ENCODE data around the gene AFAP1L1.

The AFAP1L1 gene

DNA sequence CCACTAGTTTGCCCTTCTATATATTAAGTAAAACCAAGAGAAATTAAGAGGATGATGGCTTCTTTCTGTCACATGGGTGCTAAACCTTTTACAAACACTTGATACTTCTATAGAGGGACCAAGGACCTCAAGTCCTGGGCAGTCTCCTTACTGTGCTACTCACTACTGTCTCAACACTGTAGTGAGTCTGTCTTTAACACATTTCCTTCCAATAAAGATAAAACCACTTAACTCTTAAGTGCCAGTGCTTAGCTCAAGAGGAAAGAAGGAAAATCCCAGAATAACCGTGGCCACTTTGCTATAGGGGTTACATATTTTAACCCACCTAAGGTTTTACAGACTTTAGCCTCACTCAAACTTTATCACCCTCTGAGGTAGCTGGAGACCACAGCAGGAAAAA is 69.3 kb downstream of the AFAP1L1 start:
- in situ Hi-C loops (cut with MboI; ENCODE audit: low sequenced_read_pairs), result no loop called here

DNA sequence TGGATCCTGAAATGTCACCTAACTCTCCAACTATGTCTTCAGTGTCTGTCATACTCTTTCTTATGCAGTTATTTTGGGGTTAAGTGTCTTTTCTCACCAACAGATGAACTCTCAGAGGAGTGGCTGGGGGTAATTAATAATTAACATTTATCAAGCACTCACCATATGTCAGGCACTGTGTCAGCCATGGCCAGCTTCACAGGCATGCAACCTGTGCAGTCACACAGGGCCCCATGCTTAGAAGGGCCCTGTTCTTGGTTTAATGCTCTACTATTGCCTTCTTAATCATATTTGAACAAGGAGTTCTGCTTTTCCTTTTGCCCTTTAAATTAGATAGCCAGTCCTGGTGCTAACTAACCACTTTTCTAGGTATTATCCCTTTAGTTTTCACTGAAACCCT is 70.2 kb downstream of the AFAP1L1 start:
- in situ Hi-C loops (cut with MboI; ENCODE audit: low sequenced_read_pairs), result no loop called here

DNA sequence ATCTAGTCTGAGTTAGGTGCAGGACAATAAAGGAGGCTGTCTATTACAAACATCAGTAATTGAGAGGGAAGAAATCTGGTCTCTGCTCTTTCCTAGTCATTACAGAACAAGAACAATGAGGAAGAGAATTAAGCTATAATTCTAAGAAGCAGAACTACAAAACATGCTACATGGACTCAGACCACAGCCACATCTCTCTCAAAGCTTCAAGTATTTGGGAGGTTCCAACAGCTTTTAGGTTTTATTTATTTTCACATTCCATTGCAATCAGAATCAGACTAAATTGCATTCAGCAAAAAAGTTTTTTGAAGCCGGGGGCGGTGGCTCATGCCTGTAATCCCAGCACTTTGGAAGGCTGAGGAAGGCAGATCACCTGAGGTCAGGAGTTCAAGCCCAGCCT is 72.5 kb downstream of the AFAP1L1 start:
- in situ Hi-C loops (cut with MboI; ENCODE audit: low sequenced_read_pairs), result no loop called here

DNA sequence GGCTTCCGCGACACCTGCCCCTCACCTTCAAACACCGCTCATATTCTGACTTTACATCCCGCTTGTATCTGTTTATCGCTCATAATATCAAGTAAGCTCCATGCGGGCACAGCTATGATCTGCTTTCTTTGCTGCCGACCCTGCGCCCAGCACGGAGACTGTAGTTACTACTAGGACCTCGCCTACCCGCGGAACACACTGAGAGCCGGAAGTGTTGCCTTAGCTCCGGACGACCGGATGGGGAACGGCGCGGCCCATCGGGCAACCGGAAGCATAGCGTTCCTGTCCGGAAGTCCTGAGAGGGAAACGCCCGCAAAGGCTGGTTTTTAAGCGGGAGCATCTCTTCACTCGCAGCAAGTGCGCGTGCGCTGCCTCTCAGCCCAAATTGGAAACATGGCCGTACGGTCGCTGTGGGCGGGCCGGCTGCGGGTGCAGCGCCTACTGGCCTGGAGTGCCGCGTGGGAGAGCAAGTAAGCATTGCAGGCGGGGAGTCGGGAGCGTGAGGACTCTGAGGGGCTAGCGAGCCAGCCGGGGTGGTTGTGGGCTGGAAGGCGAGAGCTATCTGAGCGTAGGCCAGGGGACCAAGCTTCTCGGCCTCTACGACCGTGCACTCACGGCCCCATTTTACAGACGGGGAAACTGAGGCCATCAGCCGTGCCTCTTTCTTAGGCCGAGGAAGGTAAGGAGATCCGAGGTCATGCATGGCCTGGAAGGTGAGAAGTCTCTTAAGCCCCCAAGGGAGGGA is 73.7 kb downstream of the AFAP1L1 start, which contains the start of gene GRPEL2:
GRPEL2 (plus strand) TSS at position 353 of the 745 bp plus-strand sequence; CDS start at position 394, 41 bp downstream.
- in situ Hi-C loops (cut with MboI; ENCODE audit: low sequenced_read_pairs), result no loop called here

DNA sequence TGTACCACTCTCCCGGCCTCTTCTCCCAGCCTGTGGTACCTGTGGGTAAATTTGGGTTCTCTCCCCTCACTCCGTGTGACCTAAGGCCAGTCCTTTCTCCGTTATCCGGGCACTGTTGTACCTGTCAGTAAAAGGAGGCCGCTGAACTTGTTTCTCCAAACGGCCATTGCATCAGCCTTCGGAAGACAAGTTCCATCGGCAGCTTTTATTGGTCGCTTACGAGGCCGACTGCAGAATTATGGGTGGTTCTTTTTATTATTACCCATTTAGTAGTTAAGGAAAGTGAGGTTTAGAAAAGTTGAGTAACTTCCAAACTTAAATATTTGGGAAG is 74.2 kb downstream of the AFAP1L1 start:
- in situ Hi-C loops (cut with MboI; ENCODE audit: low sequenced_read_pairs), result no loop called here

DNA sequence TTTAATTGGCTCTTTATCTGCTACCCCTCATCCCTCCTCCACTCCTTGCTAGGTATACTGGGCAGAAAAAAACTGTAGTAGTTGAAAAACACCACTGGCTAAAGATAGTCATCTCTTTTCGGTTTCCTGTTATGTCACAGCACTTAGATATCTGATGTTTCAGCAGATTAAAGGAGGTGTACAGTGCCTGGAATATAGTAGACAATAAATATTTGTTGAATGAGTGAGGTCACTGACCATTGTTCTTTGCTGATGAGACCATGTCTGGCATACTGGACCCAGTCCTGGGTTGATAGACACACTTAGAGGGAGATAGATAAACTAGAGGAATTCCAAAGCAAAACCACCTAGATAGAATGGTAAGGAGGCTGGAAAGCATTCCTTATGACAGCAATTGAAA is 76.9 kb downstream of the AFAP1L1 start:
- in situ Hi-C loops (cut with MboI; ENCODE audit: low sequenced_read_pairs), result no loop called here

DNA sequence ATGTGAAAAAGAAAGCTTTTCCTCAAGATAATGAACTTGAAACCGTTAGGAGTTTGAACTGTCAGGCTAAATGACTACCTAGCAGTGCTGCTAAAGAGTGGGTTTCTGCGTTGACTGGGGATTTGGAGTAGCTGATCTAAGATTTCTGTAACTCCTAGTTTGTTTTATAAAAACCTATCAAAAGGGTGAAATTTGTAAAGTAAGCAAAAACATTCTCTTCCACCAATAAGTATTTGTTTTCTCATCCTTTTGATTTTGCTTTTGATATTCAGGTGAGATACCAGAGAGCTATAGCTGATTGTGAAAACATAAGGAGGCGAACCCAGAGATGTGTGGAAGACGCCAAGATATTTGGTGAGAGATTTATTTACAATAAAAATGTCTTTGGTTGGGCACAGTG is 77.7 kb downstream of the AFAP1L1 start:
- in situ Hi-C loops (cut with MboI; ENCODE audit: low sequenced_read_pairs), result no loop called here

DNA sequence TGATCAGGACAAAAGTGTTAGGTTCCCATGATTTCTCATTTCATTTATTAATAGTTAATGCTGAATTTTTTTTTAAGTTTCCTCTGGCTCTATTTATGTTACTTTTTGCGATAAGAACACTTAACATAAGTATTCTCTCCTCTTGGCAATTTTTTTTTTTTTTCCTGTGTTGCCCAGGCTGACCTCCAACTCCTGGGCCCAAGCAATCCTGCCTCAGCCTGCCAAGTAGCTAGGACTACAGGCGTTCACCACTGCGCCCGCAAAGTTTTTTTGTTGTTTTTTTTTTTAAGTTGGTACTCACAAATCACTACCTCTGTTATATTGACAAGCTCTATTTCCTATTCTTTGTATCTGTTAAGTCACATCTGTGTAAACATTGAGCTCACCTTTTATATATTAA is 80.5 kb downstream of the AFAP1L1 start:
- in situ Hi-C loops (cut with MboI; ENCODE audit: low sequenced_read_pairs), result no loop called here

DNA sequence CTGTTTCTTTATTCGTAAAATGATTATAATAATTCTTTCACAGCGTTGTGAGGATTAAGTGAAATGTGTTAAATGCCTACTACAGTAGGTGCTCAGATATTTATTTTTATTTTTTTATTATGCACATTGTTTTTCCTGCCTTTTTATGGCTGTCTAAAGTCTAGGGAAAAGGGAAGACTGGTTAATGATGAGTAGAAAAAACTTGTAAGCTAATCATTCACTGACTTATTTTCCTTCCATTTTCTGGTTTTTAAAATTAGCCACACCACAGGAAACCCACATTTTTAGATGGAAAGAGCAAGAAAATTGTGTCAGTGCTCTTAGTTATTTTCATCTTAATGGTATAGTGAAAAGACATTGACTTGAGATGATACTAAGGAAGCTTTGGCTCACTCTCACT is 82.3 kb downstream of the AFAP1L1 start:
- in situ Hi-C loops (cut with MboI; ENCODE audit: low sequenced_read_pairs), result no loop called here

DNA sequence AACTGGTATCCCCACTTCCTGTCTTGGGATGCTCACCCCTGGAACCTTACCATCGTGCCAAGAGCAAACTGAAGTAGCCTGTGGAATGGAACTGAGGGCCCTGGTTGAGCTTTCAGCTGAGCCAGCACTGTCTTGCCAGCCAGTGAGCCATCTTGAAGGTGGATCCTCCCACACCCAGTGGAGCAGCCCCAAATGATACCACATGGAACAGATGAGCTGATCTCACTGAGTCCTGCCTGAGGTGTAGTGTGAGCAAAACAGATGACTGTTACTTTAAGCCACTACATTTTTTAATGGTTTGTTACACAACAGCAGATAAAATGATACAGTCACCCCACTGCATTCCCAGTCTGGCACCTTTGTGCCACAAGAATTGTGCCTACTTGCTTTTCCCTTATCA is 84.0 kb downstream of the AFAP1L1 start:
- in situ Hi-C loops (cut with MboI; ENCODE audit: low sequenced_read_pairs), result no loop called here

DNA sequence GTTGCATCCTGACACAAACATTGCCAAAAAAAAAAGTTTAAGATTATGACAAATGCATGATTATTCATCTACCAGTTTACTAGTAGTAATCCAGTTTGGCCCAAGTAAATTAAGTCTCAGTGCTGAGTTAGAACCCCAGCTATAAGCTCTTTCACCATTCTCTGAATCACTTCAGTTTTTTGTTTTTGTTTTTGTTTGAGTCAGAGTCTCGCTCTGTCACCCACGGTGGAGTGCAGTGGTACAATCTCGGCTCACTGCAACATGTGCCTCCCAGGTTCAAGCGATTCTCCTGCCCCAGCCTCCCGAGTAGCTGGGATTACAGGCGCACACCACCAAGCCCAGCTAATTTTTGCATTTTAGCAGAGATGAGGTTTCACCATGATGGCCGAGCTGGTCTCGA is 84.7 kb downstream of the AFAP1L1 start:
- in situ Hi-C loops (cut with MboI; ENCODE audit: low sequenced_read_pairs), result no loop called here

DNA sequence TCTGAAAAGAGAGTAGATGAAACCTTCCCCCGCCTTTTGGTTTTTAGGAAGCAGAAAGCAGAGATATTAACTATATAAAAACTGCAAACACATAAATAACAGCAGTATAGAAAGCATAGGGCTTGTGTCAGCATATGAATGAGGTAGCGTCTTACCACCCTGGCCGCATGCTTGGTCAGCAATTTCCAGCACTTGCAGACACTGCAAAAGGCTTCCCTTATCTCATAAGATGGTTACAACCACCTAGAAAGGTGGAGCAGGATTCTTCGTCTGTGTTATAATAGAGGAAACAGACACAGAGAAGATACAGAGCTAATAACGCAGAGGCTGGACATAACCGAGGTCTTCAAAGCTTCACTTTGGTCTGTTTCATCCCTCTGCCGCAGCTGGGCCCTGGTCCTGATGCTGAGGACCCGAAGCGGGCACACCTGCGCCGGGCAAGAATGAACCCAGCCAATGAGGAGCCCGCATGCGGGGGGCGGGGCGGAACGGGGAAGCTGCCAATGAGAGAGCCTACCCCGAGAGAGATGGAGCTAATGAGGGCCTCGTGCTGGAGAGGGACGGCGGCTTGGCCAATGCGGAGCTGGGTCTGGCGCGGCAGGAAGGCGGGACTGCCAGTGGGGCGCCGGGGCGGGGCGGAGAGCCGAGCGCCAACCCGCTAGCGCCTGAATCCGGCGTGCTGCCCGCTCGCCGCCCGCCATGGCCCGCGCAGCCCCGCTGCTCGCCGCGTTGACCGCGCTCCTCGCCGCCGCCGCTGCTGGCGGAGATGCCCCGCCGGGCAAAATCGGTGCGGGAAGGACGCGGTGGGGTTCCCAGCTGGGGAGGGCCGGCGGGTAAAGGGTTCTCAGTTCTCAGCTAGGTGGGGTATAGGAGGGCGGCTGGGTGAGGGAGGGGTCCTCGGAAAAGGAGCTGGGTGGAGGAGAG is 86.0 kb downstream of the AFAP1L1 start, which contains the start of gene PCYOX1L:
PCYOX1L (plus strand) TSS at position 677 of the 924 bp plus-strand sequence; CDS start at position 700, 23 bp downstream.
- in situ Hi-C loops (cut with MboI; ENCODE audit: low sequenced_read_pairs), result no loop called here

DNA sequence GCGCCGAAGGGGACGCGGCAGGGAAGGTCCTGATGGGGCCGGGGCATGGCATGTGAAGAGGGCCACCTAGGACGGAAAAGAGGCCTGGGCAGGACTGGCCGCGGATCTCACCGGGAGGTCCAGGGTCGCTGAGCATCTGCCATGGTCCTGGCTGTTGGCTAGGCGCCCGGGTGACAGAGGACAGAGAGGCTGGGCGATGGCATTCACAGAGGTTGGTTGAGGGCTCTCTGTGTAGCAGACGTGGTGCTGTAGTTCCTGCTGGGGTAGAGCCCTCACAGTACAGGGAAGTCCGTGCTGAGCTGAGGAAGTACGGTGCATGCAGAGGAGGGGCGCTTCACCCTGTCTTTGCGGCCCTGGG is 86.6 kb downstream of the AFAP1L1 start:
- in situ Hi-C loops (cut with MboI; ENCODE audit: low sequenced_read_pairs), result no loop called here

DNA sequence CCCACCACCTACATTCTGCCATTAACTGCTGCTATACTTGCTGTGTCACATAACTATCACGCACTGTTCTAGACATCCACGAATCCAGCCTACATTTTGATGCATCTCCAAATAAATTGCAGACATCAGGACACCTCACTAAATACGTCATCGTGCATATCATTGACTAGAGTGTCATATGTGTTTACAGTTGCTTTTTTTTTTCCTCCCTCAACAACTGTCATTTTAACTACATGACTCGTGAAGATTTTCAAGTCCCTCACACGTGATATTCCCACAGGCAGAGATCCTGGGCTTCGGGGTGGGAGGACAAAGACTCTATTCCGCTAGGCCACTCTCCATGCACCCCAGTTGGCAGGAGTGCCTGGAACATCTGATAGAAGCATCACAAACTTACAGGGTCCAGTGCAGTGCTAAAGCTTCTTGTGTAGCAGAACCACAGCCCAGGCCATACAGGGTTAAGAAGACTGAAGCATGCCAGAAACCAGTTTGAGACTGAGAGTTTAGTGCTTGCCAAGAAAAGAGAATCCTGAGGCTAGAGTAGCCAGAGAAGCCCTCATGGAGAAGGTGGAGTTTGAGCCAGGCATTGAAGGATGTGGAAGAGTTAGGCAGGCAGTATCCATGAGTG is 87.3 kb downstream of the AFAP1L1 start:
- in situ Hi-C loops (cut with MboI; ENCODE audit: low sequenced_read_pairs), result no loop called here

DNA sequence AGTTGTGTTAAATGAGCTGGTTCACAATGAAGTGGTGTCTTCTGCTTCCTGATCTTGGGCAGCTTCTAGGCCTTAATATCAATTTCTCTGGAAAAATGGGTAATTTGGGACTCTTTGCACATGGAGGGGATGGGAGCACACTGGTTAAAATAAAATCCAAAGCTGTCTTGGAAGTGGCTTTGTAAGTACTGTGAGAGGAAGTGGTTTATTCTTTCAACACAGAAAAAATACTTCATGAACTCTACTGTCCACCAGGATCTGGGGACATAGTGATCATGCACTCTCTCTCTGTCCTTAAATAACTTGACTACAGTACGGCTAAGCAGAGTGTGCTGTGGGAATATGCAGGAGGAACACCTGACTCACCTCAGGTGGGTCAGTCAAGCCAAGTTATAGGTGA is 88.6 kb downstream of the AFAP1L1 start:
- in situ Hi-C loops (cut with MboI; ENCODE audit: low sequenced_read_pairs), result no loop called here

DNA sequence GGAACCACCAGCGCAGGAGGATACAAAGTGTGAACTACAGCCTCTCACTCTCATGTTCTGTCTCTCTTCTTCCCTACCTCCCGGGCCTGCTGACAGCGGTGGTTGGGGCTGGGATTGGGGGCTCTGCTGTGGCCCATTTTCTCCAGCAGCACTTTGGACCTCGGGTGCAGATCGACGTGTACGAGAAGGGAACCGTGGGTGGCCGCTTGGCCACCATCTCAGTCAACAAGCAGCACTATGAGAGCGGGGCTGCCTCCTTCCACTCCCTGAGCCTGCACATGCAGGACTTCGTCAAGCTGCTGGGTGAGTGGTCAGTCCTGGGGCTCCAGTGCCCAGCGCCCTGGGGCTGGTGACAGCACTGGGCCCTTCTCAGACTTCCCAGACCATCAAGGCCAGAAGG is 90.9 kb downstream of the AFAP1L1 start:
- in situ Hi-C loops (cut with MboI; ENCODE audit: low sequenced_read_pairs), result no loop called here

DNA sequence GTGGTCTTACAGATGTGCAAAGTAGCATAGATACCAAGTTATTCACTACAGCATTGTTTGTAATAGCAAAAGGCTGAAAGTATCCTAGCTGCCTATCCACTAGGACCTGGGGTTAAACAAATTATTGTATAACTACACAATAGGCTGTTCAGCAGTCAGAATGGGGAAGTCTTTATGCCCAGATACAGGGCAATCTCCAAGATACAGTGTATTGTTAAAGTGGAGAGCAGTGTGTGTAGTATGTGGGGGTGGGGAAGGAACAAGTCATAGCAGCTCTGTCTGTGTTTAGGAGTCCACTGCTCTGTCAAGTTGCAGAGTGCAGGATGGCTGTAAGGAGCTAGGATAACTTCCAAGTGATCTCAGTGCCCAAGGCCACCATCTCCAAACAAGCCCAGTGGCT is 91.7 kb downstream of the AFAP1L1 start:
- in situ Hi-C loops (cut with MboI; ENCODE audit: low sequenced_read_pairs), result no loop called here

DNA sequence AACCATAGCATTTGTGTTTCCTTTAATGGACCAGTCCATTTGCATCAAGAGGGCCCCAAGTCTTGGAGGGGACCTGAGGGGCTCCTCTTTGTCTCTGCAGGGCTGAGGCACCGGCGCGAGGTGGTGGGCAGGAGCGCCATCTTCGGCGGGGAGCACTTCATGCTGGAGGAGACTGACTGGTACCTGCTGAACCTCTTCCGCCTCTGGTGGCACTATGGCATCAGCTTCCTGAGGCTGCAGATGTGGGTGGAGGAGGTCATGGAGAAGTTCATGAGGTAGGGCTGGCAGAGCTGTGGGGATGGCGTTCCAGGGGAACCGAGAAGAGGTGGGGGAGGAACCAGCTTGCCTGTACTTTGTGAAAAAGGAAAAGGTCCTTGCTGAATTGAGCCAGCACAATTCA is 92.3 kb downstream of the AFAP1L1 start:
- in situ Hi-C loops (cut with MboI; ENCODE audit: low sequenced_read_pairs), result no loop called here

DNA sequence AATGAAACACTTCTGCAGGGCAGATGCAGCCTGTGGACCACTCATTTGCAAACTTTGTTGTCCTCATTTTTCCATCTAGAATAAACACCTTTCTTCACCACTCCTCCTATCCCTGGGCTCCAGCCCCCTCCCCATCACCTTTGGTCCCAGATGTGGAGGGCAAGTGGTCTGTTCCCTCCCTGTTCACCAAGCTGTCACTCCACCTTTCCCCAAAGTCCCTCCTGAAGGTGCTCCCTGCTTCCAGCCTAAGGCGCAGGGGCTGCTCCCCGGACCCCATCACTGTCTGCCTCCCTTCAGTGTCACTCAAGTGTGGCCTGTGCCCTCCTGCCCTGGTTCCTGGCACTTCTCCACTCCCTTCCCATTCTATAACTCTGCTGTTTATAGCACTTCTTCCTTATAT is 93.1 kb downstream of the AFAP1L1 start:
- in situ Hi-C loops (cut with MboI; ENCODE audit: low sequenced_read_pairs), result no loop called here

DNA sequence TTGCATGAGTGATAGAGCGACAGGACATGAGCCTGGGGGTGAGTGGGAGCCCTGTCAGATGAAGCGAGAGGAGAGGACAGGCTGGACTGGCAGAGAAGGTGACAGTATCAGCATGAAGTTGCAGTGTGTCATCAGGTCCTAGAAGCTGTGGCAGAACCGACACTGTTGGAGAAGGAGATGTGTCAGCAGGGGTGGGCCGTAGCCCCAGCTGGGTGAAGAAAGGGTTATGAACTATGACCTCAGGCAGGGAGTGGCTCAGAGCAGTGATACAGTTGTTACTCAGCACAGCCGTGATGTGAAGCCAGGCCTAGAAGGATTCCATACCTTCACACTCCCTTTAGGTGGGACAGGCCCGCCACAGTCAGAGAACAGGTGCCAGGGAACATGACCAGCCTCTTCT is 93.8 kb downstream of the AFAP1L1 start:
- in situ Hi-C loops (cut with MboI; ENCODE audit: low sequenced_read_pairs), result no loop called here

DNA sequence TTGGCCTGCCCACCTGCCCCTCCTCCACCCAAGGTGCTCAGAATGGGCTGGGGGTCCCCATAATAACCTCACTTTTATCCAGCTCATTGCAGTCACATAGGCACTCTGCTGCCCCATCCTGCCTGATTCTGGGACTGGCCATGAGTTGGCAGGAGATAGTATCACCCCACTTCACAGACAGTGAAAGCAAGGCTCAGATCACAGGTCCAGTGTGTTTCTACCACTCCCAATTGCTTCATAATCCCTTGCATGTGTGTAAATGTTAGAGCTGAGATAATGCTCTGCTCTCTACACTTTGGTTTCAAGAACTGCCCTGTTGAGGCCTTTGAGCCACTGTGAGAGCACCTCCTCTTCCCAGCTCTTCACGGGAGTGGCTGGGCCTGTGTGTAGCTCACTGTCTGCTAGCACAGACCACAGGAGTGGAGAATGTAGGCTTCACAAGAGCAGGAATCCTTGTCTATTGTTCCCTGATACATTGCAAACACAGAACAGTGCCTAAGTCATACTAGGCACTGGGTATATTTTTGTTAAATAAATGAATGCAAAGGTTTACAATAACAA is 94.6 kb downstream of the AFAP1L1 start:
- in situ Hi-C loops (cut with MboI; ENCODE audit: low sequenced_read_pairs), result no loop called here
